HEK293 (cell line): ENCODE results near the gene CADPS2.
A peak's percentile ranks its signal among the peaks of the same experiment; 100 is the strongest.
"Not testable (repeated sequence)": the region's sequence is repeated elsewhere in the genome, so short reads cannot be mapped to it uniquely, and the experiment has no call there.

Experiments
- CTCF ChIA-PET: fragments of 350-600 bp; formaldehyde crosslinking; extraction: SDS; loops from one replicate; lab custom pipeline; 2021; ENCODE audit warnings: antibody characterized with exemption; lab: Yijun Ruan, JAX
- POLR2A ChIA-PET: fragments of 300-600 bp; formaldehyde crosslinking; extraction: SDS; loops from one replicate; lab custom pipeline; 2020; ENCODE audit warnings: antibody characterized with exemption, inconsistent platforms; lab: Yijun Ruan, JAX
- H3K27ac ChIP-seq: fragments of 200-500 bp; sonication (Bioruptor generic); 2 replicates; pipeline ENCODE4 v1.5.1; 2014; ENCODE audit warnings: low read depth, low read length, control low read depth, inconsistent platforms; ENCODE audit errors: extremely low read depth
- H3K36me3 ChIP-seq, 2 experiments: fragments of 200-500 bp in 1 of 2; sonication (Bioruptor generic) in 1 of 2; 1 replicate in 1 of 2; 2 replicates in 1 of 2; pipeline ENCODE4 v1.5.1; 2014 to 2017; ENCODE audit warnings: inconsistent platforms in 2 of 2, low read length in 2 of 2; ENCODE audit not compliant: control insufficient read depth in 2 of 2, insufficient read depth in 1 of 2
- H3K4me1 ChIP-seq: fragments of 200-500 bp; sonication (Bioruptor generic); 2 replicates; pipeline ENCODE4 v1.5.1; 2014; ENCODE audit warnings: mild to moderate bottlenecking, low read length, inconsistent platforms; ENCODE audit not compliant: control insufficient read depth, insufficient read depth
- H3K4me3 ChIP-seq: 2 replicates; pipeline ENCODE4 v1.5.1; 2011; ENCODE audit warnings: low read depth, mild to moderate bottlenecking, control low read depth, low read length, moderate library complexity
- H3K9me3 ChIP-seq: fragments of 200-500 bp; sonication (Bioruptor generic); 2 replicates; pipeline ENCODE4 v1.5.1; 2014; ENCODE audit warnings: low read depth, low read length, inconsistent platforms; ENCODE audit not compliant: control insufficient read depth, insufficient read depth
- GLIS1 ChIP-seq: fragments of 450-650 bp; formaldehyde crosslinking; IDR thresholded peaks from 2 replicates; pipeline ENCODE4 v1.5.1; 2016; ENCODE audit warnings: missing biosample characterization, missing genetic modification characterization
- KLF7 ChIP-seq: fragments of 450-650 bp; formaldehyde crosslinking; IDR thresholded peaks from 2 replicates; pipeline ENCODE4 v1.5.1; 2016; ENCODE audit warnings: missing biosample characterization, missing genetic modification characterization, borderline replicate concordance
- ZFP69B ChIP-seq: fragments of 450-650 bp; formaldehyde crosslinking; IDR thresholded peaks from 2 replicates; pipeline ENCODE4 v1.5.1; 2016; ENCODE audit warnings: missing biosample characterization, missing genetic modification characterization
- ZIC2 ChIP-seq: fragments of 450-650 bp; formaldehyde crosslinking; IDR thresholded peaks from 2 replicates; pipeline ENCODE4 v1.5.1; 2016; ENCODE audit warnings: missing biosample characterization, missing genetic modification characterization
- ZNF19 ChIP-seq: fragments of 450-650 bp; formaldehyde crosslinking; IDR thresholded peaks from 2 replicates; pipeline ENCODE4; 2016; ENCODE audit warnings: missing biosample characterization, missing genetic modification characterization, low read depth
- ZNF24 ChIP-seq: fragments of 450-650 bp; formaldehyde crosslinking; IDR thresholded peaks from 2 replicates; pipeline ENCODE4 v1.5.1; 2016; ENCODE audit warnings: missing biosample characterization, missing genetic modification characterization
- ZNF341 ChIP-seq: fragments of 450-650 bp; formaldehyde crosslinking; IDR thresholded peaks from 2 replicates; pipeline ENCODE4; 2016; ENCODE audit warnings: low read depth, missing biosample characterization, missing genetic modification characterization
- ZNF404 ChIP-seq: fragments of 450-650 bp; formaldehyde crosslinking; IDR thresholded peaks from 2 replicates; pipeline ENCODE4 v1.5.1; 2017; ENCODE audit warnings: missing biosample characterization, missing genetic modification characterization
- ZNF48 ChIP-seq: fragments of 450-650 bp; formaldehyde crosslinking; IDR thresholded peaks from 2 replicates; pipeline ENCODE4 v1.5.1; 2016; ENCODE audit warnings: missing biosample characterization, missing genetic modification characterization
- ZNF510 ChIP-seq: fragments of 450-650 bp; formaldehyde crosslinking; IDR thresholded peaks from 2 replicates; pipeline ENCODE4 v1.5.1; 2018; ENCODE audit warnings: mild to moderate bottlenecking, missing genetic modification characterization, missing biosample characterization; ENCODE audit not compliant: insufficient replicate concordance
- ZNF529 ChIP-seq: fragments of 450-650 bp; formaldehyde crosslinking; IDR thresholded peaks from 2 replicates; pipeline ENCODE4 v1.5.1; 2017; ENCODE audit warnings: missing genetic modification characterization, missing biosample characterization; ENCODE audit not compliant: insufficient replicate concordance
- ZNF677 ChIP-seq: fragments of 450-650 bp; IDR thresholded peaks from 2 replicates; pipeline ENCODE4 v1.5.0; 2018; ENCODE audit warnings: missing biosample characterization, mild to moderate bottlenecking, missing genetic modification characterization, moderate library complexity
- ZNF830 ChIP-seq: fragments of 450-650 bp; IDR thresholded peaks from 2 replicates; pipeline ENCODE4 v1.5.0; 2018; ENCODE audit warnings: missing biosample characterization, missing genetic modification characterization, low read depth, mild to moderate bottlenecking, moderate library complexity
- TF ChIP-seq, protein P1 (sequence below): fragments of 450-650 bp; formaldehyde crosslinking; IDR thresholded peaks from 2 replicates; pipeline ENCODE4 v1.5.1; 2016; ENCODE audit warnings: missing biosample characterization, missing genetic modification characterization
- TF ChIP-seq, protein P2 (sequence below): fragments of 450-650 bp; formaldehyde crosslinking; IDR thresholded peaks from 2 replicates; pipeline ENCODE4 v1.5.1; 2017; ENCODE audit warnings: missing biosample characterization, missing genetic modification characterization
- TF ChIP-seq, protein P3 (sequence below): fragments of 450-650 bp; formaldehyde crosslinking; IDR thresholded peaks from 2 replicates; pipeline ENCODE4 v1.5.1; 2016; ENCODE audit warnings: missing biosample characterization, missing genetic modification characterization, low read depth

CADPS2 gene

DNA sequence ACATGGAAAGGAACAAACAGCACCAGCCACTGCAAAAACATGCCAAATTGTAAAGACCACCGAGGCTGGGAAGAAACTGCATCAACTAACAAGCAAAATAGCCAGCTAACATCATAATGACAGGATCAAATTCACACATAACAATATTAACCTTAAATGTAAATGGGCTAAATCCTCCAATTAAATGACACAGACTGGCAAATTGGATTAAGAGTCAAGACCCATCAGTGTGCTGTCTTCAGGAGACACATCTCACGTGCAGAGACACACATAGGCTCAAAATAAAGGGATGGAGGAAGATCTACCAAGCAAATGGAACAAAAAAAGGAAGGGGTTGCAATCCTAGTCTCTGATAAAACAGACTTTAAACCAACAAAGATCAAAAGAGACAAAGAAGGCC is 50.0 kb downstream of the CADPS2 start:
- H3K36me3 ChIP-seq, H3K4me1 ChIP-seq, H3K9me3 ChIP-seq, POLR2A ChIA-PET, CTCF ChIA-PET, H3K4me3 ChIP-seq, H3K27ac ChIP-seq: not testable (repeated sequence)
- TF ChIP-seq ZNF529 (tag by site-specific recombination): peak; percentile 83

DNA sequence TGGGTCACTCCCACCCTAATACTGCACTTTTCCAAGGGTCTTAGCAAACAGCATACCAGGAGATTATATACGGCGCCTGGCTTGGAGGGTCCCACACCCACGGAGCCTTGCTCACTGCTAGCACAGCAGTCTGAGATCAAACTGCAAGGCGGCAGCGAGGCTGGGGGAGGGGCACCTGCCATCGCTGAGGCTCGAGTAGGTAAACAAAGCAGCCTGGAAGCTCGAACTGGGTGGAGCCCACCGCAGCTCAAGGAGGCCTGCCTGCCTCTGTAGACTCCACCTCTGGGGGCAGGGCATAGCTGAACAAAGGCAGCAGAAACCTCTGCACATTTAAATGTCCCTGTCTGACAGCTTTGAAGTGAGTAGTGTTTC is 51.7 kb downstream of the CADPS2 start:
- POLR2A ChIA-PET: not testable (repeated sequence)

DNA sequence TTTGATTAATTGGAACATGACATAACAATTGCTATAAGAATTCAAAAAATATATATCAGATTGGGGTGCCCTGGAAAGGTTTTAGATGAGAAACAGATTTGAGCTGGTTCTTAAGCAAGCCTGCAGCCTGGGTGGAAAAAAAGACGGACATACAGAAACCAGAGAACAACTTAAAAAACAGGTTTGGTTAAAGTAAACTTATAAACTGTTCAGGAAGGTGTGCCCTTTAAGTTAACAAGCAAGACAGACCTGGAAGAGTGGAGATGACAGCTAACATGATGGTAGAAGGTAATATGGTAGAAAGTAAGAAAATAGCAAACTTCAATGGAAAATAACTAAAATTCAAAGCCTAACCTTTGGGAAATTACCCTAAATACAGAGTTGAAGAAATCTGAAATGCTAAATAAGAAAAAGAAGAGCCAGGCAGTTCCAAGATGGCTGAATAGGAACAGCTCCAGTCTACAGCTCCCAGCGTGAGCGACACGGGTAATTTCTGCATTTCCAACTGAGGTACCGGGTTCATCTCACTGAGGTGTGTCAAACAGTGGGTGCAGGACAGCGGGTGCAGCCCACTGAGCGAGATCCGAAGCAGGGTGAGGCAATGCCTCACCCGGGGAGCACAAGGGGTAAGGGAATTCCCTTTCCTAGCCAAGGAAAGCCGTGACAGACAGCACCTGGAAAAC is 52.2 kb downstream of the CADPS2 start:
- Histone ChIP-seq H3K4me1 (no peaks in the 10 kb centered on the region), H3K4me3 (no peak overlapping the region), H3K9me3 (no peaks in the 10 kb centered on the region), H3K27ac (no peak overlapping the region; the same call in 1 of the 2 replicates), H3K36me3 (no peaks in the 10 kb centered on the region)
- TF ChIP-seq ZNF677 (tag by site-specific recombination) (no peak), ZNF341 (tag by site-specific recombination) (peak; percentile 51), GLIS1 (no peak), ZNF830 (tag by site-specific recombination) (no peak), KLF7 (tag by site-specific recombination) (no peak), ZIC2 (tag by site-specific recombination) (peak; percentile 64)
- ChIA-PET POLR2A (no interaction called here), CTCF (no interaction called here)

More for the DNA sequence above, 51.7 kb downstream of the CADPS2 start:
- CTCF ChIA-PET, H3K4me1 ChIP-seq, H3K9me3 ChIP-seq, H3K36me3 ChIP-seq, H3K27ac ChIP-seq, H3K4me3 ChIP-seq: not testable (repeated sequence)
- TF ChIP-seq, protein P1, sequence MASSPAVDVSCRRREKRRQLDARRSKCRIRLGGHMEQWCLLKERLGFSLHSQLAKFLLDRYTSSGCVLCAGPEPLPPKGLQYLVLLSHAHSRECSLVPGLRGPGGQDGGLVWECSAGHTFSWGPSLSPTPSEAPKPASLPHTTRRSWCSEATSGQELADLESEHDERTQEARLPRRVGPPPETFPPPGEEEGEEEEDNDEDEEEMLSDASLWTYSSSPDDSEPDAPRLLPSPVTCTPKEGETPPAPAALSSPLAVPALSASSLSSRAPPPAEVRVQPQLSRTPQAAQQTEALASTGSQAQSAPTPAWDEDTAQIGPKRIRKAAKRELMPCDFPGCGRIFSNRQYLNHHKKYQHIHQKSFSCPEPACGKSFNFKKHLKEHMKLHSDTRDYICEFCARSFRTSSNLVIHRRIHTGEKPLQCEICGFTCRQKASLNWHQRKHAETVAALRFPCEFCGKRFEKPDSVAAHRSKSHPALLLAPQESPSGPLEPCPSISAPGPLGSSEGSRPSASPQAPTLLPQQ: 0 out of 2 replicates have a peak, but pooled peaks have one; percentile 31
- TF ChIP-seq ZFP69B (tag by site-specific recombination): peak; percentile 45; the same call in 1 of the 2 replicates

DNA sequence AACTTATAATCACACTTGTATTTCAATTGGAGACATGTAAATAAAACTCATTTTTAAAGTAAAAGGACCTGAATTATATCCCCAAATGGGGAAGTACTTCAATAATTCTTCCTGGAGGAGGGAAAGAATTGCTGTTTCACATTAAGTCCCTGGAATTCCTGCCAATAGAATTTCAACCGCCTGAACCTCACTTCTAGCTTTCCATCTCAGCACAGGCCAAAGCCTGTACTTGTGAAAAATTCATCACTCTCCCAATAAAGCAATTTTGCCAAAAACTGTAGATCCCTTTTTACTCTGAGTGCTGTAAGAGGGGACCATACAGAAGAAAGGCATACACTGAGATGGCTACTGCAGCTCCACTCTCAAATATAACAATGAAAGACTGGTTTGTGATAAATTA is 54.8 kb downstream of the CADPS2 start:
- H3K36me3 ChIP-seq: no peaks in the 10 kb centered on the region
- H3K27ac ChIP-seq: no peak overlapping the region
- no peaks in the 10 kb centered on the region for H3K4me1 ChIP-seq
- TF ChIP-seq, protein P2, sequence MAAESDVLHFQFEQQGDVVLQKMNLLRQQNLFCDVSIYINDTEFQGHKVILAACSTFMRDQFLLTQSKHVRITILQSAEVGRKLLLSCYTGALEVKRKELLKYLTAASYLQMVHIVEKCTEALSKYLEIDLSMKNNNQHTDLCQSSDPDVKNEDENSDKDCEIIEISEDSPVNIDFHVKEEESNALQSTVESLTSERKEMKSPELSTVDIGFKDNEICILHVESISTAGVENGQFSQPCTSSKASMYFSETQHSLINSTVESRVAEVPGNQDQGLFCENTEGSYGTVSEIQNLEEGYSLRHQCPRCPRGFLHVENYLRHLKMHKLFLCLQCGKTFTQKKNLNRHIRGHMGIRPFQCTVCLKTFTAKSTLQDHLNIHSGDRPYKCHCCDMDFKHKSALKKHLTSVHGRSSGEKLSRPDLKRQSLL (tag by site-specific recombination): no peak
- TF ChIP-seq ZNF19 (tag by site-specific recombination): no peak
- no peak for TF ChIP-seq ZNF404 (tag by site-specific recombination)
- TF ChIP-seq, protein P3, sequence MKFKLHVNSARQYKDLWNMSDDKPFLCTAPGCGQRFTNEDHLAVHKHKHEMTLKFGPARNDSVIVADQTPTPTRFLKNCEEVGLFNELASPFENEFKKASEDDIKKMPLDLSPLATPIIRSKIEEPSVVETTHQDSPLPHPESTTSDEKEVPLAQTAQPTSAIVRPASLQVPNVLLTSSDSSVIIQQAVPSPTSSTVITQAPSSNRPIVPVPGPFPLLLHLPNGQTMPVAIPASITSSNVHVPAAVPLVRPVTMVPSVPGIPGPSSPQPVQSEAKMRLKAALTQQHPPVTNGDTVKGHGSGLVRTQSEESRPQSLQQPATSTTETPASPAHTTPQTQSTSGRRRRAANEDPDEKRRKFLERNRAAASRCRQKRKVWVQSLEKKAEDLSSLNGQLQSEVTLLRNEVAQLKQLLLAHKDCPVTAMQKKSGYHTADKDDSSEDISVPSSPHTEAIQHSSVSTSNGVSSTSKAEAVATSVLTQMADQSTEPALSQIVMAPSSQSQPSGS (tag by site-specific recombination): no peak
- TF ChIP-seq ZNF24 (tag by site-specific recombination): no peak
- no peak for TF ChIP-seq ZNF510 (tag by site-specific recombination)
- no peak for TF ChIP-seq ZNF48 (tag by site-specific recombination)
- TF ChIP-seq, all 188 proteins: peak for 0
- no peaks in the 10 kb centered on the region for H3K9me3 ChIP-seq
- CTCF ChIA-PET: no interaction called here
- POLR2A ChIA-PET: no interaction called here
- H3K4me3 ChIP-seq: no peak overlapping the region
